Activated T-helper 17 cell treated with anti-CD3 and anti-CD28 coated beads, Interleukin-2, amount 50 U/mL, for 72 hours (primary cell): ENCODE data around the gene SYNDIG1L. TPM values are rescaled to one million over a fixed set of nuclear protein-coding genes. Genes with fewer than 3 reads are reported as not detected.
"Not testable (repeated sequence)": the region's sequence is repeated elsewhere in the genome, so short reads cannot be mapped to it uniquely, and the experiment has no call there.

Experiments used
- ATAC-seq: fragments of 150-1000 bp; cut with Tn5 transposase; replicated peaks from 2 replicates; pipeline ENCODE4 v1.10.0; 2021; ENCODE audit warnings: mild to moderate bottlenecking, moderate library complexity
- H3K27ac Mint-ChIP-seq: one replicate; pipeline ENCODE4 v1.8.0; 2022; ENCODE audit warnings: mixed read lengths
- H3K27me3 Mint-ChIP-seq: one replicate; pipeline ENCODE4 v1.8.0; 2022; ENCODE audit warnings: mixed read lengths
- H3K36me3 Mint-ChIP-seq: one replicate; pipeline ENCODE4 v1.8.0; 2022; ENCODE audit warnings: low read depth, mild to moderate bottlenecking, mixed read lengths
- H3K4me1 Mint-ChIP-seq: one replicate; pipeline ENCODE4 v1.8.0; 2022; ENCODE audit warnings: mixed read lengths
- H3K4me3 Mint-ChIP-seq: one replicate; pipeline ENCODE4 v1.8.0; 2022; ENCODE audit warnings: mild to moderate bottlenecking, mixed read lengths
- H3K9me3 Mint-ChIP-seq: one replicate; pipeline ENCODE4 v1.8.0; 2022; ENCODE audit warnings: mixed read lengths
- total RNA-seq, 2 donors: library from RNA; stranded (reverse); gene quantifications; one replicate each; pipeline ENCODE4 v1.2.3, GENCODE V29; 2022

The SYNDIG1L gene
- total RNA-seq, 2 donors from 2014 or later, result not detected

DNA sequence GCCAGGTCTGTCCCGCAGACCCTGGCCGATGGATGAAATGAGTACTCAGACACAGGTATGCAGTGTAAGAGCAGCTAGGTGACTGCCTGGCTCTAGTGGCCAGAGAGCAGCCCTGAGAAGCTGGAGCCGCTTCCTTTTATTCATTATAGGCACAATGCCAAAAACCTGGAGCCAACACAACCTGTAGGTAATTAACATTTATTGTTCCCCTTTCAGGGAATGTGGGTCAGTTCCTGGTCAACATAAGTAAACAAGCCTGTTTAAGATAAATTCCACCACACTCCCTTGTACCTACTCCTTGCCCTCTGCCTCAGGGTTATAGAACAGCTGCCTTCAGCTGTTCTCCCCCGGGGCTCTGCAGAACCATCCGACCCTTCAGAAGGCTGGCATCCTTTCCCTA is 28.4 kb upstream of the SYNDIG1L start:
- not testable (repeated sequence) for H3K27ac Mint-ChIP-seq, H3K4me3 Mint-ChIP-seq, ATAC-seq, H3K36me3 Mint-ChIP-seq, H3K4me1 Mint-ChIP-seq, H3K27me3 Mint-ChIP-seq, H3K9me3 Mint-ChIP-seq

DNA sequence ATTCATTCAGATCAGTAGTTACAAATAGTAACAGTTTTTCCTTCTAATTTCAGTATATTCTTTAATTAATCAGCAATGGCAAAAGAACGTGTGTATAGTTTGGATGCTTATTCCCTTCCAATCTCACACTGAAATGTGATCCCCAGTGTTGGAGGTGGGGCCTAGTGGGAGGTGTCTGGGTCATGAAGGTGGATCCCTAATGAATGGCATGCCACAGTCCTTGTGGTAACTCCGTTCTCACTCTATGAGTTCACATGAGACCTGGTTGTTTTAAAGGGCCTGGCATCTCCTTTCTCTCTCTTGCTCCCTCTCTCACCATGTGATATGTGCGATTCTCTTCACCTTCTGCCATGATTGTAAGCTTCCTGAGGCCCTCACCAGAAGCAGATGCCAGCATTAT is 18.9 kb upstream of the SYNDIG1L start:
- Mint-ChIP-seq H3K4me3 (no peak overlapping the region), H3K9me3 (no peaks in the 10 kb centered on the region), H3K27me3 (peaks cover 6% of the 10 kb centered on the region), H3K36me3 (no peaks in the 10 kb centered on the region), H3K4me1 (no peaks in the 10 kb centered on the region), H3K27ac (no peak overlapping the region)
- no peak for ATAC-seq

DNA sequence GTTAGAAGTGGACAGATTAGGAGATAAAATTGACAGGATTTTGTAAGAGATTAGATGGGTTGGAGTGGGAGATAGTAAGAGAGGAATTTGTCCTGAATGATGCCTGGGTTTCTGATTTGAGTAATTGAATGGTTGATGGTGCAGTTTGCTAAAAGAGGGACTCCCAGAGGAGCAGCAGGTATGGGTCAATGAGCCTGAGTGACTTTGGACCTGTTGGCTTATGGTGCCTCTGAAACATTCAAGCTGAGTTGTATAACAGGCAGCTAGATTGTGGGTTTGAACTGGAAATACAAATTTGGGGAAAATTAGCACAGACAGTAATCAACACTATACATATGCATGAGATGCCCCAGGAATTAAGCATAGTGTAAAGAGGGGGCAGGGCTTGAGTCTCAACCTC is 16.7 kb upstream of the SYNDIG1L start:
- no peak overlapping the region for H3K4me3 Mint-ChIP-seq
- H3K9me3 Mint-ChIP-seq, result no peaks in the 10 kb centered on the region

DNA sequence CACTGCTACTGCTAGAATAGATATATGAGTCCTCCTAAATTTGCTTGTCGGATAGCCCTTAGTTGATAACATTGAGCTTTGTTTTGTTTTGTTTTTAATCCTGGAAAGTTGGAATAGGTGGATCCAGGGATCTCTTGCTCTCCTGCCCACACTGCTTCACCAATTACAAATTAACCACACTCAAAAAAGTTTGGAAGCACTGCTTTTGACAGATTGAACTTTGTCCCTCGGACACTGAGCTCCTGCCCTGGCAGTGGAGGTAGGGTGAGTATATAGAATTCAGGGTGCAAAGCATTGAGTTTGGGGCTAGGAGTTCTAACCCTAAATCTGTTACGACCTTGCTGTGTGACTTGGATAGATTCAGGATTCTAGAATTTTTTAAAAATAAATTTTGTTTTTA is 15.1 kb upstream of the SYNDIG1L start:
- no peaks in the 10 kb centered on the region for H3K4me1 Mint-ChIP-seq
- no peak overlapping the region for H3K27ac Mint-ChIP-seq
- no peaks in the 10 kb centered on the region for H3K36me3 Mint-ChIP-seq
- ATAC-seq, result no peak
- H3K4me3 Mint-ChIP-seq, result no peak overlapping the region
- H3K27me3 Mint-ChIP-seq, result peaks cover 15% of the 10 kb centered on the region
- H3K9me3 Mint-ChIP-seq, result no peaks in the 10 kb centered on the region

More for the DNA sequence above, 16.7 kb upstream of the SYNDIG1L start:
- Mint-ChIP-seq H3K36me3 (no peaks in the 10 kb centered on the region), H3K27me3 (peaks cover 9% of the 10 kb centered on the region), H3K4me1 (no peaks in the 10 kb centered on the region), H3K27ac (no peak overlapping the region)
- no peak for ATAC-seq

DNA sequence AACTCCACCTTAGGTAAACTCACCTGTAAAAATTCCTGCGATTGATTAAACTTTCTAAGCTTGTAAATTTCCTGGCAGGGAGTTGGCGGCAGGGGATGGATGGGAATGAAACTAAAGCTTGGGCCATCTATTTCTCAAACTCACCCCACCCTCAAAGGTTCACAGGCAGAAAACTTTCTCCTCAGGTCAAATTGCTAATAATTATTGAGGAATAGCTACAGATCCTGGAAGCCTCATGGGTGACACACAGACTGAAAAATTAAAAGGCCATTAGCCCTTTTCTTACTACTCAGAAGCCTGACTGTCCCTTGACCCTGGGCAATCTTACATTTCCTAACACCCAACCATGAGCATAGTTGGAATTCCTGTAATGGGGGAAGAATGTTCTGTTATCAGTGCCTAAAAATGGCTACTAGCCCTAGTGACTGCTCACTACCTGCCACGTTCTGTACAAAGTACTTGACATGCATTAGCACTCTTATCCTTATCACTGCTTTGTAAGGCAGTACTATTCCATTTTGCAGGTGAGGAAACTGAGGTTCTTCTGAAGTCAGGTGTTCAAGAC is 12.4 kb upstream of the SYNDIG1L start:
- Mint-ChIP-seq H3K27me3 (peaks cover 29% of the 10 kb centered on the region), H3K4me1 (no peaks in the 10 kb centered on the region), H3K36me3 (no peaks in the 10 kb centered on the region), H3K27ac (no peak overlapping the region), H3K9me3 (no peaks in the 10 kb centered on the region), H3K4me3 (no peak overlapping the region)
- no peak for ATAC-seq

DNA sequence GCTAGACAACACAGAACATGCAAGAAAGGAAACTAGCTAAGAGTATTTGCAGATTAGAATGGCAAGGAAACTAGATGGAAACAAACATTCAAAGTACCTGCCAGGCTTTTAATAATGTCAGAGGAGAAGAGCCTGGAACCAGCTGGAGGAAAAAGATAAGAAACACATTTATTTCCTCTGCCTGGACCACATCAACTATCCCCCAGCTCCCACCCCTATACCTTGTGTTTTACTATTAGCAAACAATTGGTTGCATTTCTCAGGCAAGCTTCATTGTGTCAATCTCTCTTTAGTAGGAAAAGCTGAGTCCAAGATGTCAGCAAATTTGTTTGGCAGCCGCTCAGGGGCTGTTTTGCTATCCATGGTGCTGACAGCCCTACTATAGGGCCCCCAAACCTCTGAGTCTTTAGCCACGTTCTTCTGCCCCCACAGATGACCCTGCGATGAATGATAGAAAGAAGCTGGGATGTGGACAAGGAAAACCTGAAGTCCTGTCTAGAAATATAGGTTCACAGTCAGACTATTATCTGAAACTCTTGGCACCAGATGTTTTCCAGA is 11.6 kb upstream of the SYNDIG1L start:
- H3K4me1 Mint-ChIP-seq, result no peaks in the 10 kb centered on the region
- ATAC-seq, result no peak

DNA sequence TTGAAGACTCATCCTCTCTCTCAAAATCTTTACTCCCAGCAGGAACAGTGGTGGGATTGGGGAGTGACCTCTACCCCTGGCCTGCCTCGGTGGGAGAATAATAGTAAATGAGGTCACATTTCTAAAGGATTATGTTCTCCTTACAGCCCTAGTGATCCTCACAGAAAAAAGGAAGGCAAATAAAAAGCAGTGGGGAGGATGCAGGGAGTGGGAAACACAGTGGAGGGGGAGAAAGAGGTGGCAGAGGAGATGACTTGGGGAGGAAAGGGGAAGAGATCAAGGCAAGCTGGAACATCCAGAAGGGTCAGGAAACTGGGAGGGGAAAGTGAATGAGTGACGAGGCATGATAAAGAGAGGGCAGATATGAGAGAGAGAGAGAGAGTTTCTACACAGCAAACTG is 8.3 kb upstream of the SYNDIG1L start:
- Mint-ChIP-seq H3K36me3 (no peaks in the 10 kb centered on the region), H3K4me1 (no peaks in the 10 kb centered on the region), H3K4me3 (no peak overlapping the region), H3K27me3 (peaks cover 39% of the 10 kb centered on the region), H3K9me3 (no peaks in the 10 kb centered on the region), H3K27ac (no peak overlapping the region)
- ATAC-seq, result no peak

More for the DNA sequence above, 11.6 kb upstream of the SYNDIG1L start:
- Mint-ChIP-seq H3K36me3 (no peaks in the 10 kb centered on the region), H3K9me3 (no peaks in the 10 kb centered on the region), H3K4me3 (no peak overlapping the region), H3K27me3 (peaks cover 29% of the 10 kb centered on the region), H3K27ac (no peak overlapping the region)

DNA sequence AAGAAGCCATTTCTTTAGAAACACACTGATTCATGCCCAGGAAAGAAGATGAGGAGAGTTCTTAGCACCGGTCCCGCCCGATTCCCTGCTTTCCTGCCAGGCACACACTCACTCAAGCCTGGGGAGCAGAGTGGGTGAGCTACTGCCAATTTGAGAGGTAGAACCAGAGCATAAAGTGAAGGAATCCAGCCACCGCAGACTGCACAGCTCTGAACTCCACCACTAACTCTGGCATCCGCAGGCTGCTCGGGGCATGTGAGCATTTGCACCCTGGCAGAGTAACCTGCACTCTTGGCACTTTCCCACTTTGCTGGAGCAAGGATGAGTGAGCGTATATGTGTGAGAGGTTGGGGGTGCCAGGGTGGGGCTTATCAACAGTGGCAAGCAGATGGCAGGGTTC is 4.0 kb upstream of the SYNDIG1L start:
- H3K27me3 Mint-ChIP-seq, result peaks cover 44% of the 10 kb centered on the region
- H3K4me3 Mint-ChIP-seq, result no peak overlapping the region
- no peak overlapping the region for H3K27ac Mint-ChIP-seq
- no peak for ATAC-seq
- no peaks in the 10 kb centered on the region for H3K4me1 Mint-ChIP-seq
- peaks cover 3% of the 10 kb centered on the region for H3K9me3 Mint-ChIP-seq
- H3K36me3 Mint-ChIP-seq, result no peaks in the 10 kb centered on the region

DNA sequence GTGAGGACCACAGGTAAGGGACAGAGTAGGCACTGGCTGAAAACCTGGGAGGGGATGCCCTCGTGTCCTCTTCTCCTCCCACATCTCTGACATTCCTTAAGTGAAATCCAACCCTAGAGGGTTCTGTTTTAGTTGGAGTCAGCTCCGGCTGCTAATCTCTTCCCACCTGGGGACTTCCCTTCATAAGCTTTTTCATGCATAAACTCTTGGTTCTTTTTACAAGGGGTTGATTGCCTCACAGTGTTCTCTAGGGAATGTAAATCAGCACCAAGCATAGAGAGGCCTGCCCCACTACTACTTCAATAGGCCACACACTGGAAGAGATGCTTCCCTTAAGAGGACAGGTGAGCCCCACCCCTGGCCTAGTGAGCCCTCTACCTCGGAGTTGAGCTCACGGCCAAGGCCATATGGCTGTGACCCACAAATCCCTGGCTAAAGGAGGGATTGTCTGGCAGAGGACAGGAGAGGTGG is 3.2 kb upstream of the SYNDIG1L start:
- Mint-ChIP-seq H3K4me1 (no peaks in the 10 kb centered on the region), H3K36me3 (no peaks in the 10 kb centered on the region), H3K4me3 (no peak overlapping the region), H3K9me3 (peaks cover 3% of the 10 kb centered on the region), H3K27me3 (peaks cover 48% of the 10 kb centered on the region), H3K27ac (no peak overlapping the region)
- no peak for ATAC-seq

DNA sequence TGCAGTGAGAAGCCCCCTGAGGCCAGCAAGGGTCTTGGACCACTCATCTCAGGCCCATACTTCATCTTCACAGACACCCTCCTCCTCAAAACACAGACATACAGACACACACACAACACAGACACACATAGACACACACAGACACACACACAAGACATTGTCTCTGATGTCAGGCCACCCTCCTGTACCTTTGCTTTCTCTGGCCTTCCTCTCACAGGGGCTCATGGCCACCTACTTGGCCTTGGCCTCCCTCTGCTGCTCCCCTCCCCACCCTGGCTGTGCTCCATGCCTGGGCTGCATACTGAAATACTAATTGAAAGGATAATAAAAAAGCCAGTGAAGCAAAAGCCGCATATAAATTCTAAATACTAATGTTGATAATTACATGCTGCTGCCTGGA is 1.6 kb upstream of the SYNDIG1L start:
- peaks cover 3% of the 10 kb centered on the region for H3K9me3 Mint-ChIP-seq
- H3K4me1 Mint-ChIP-seq, result no peaks in the 10 kb centered on the region
- no peak for ATAC-seq
- H3K4me3 Mint-ChIP-seq, result no peak overlapping the region
- no peaks in the 10 kb centered on the region for H3K36me3 Mint-ChIP-seq
- H3K27ac Mint-ChIP-seq, result no peak overlapping the region
- peaks cover 49% of the 10 kb centered on the region for H3K27me3 Mint-ChIP-seq

DNA sequence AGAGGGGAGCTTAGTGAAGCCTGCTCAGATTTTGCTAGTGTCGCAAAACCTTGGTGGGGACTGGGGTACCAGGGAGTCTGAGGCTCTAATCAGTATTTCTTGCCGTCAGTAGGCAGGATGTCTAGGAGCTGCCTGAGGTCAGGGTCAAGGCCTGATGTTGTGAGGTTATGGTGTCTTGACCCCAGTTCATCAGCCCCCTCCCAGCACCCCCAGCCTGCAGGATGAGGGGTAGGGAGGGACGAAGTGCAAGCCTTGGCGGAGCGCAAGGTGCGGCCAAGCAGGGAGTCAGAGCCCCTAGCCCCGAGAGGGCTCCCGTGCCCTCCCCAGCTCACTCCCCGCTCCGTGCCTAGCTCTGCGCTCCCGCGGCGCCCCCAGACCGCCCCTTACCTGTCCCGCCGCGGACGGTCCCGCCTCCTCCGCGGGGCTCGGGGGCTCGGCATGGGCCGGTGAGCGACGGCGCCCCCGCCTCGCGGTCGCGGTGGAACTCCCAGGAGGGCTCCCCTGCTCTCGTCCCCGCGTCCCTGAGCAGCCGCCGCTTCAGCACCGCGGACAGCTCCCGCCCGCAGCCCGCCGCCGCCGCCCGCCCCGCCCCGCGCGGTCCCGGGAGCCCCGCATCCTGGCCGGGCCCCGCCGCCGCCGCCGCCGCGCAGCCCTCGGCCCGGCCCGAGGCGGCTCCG is 347 bp downstream of the SYNDIG1L start:
- Mint-ChIP-seq H3K27ac (no peak overlapping the region), H3K9me3 (peaks cover 3% of the 10 kb centered on the region), H3K36me3 (no peaks in the 10 kb centered on the region), H3K4me3 (no peak overlapping the region), H3K4me1 (no peaks in the 10 kb centered on the region), H3K27me3 (peaks cover 48% of the 10 kb centered on the region)
- peak; percentile 52 for ATAC-seq

DNA sequence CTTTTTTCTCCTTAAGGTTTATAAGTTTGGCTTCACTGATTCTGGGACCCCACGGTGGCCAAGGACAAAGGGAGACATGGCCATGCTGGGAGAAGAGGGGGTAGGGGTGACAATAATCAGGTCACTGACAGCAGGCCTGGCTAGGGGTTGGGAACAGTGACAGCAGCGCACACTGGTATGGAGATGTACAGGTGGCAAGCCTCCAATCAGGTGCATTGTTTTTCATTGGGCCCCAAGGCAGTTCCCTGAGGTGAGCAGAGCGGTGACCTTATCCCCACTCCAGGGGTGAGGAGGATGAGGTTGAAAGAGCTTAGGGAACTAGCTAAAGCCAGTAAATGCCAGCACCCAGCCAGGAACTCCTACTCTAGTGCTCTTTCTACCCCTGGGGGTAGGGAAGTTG is 1.4 kb downstream of the SYNDIG1L start:
- Mint-ChIP-seq H3K27ac (no peak overlapping the region), H3K9me3 (peaks cover 3% of the 10 kb centered on the region), H3K4me3 (no peak overlapping the region), H3K4me1 (no peaks in the 10 kb centered on the region), H3K36me3 (no peaks in the 10 kb centered on the region), H3K27me3 (peaks cover 46% of the 10 kb centered on the region)
- no peak for ATAC-seq

DNA sequence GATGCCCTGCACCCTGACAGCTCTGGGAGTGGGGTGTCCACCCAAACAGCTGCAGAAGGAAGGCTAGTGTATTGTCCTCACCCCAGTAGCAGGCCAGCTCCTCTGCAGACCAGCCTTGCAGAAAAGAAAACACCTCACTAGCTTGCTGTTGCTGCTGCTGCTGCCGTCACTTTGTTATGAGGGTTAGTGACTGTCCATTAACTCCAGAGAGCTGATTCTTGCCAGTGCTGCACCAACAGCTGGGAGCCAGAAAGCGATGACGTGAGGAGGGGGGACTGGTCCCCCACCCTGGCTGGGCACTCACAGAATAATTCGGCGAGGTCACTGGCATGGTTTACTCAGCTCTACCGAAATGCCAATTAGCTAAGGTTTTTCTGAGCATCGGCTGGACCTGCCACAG is 2.8 kb downstream of the SYNDIG1L start:
- H3K4me1 Mint-ChIP-seq, result no peaks in the 10 kb centered on the region
- peaks cover 3% of the 10 kb centered on the region for H3K9me3 Mint-ChIP-seq
- H3K36me3 Mint-ChIP-seq, result no peaks in the 10 kb centered on the region
- ATAC-seq, result no peak
- peaks cover 39% of the 10 kb centered on the region for H3K27me3 Mint-ChIP-seq
- no peak overlapping the region for H3K4me3 Mint-ChIP-seq
- no peak overlapping the region for H3K27ac Mint-ChIP-seq

DNA sequence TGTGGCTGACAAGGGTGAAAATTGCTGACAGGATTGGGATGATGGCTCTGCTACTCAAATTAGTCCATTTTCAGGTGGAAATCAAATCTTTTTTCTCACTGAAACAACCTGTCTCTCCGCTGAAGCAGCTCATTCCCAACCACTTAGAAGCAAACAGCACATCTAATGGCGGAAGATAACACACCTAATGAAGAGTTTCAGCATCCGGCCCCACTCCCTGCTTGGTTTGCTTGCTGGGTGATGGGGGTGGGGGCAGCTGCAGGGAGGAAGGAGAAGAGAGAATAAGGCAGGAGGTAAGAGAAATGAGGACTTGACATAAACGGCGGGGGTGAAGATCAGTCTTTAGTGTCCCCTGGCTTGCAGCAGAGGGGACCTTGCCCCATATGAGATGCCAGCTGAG is 4.0 kb downstream of the SYNDIG1L start:
- Mint-ChIP-seq H3K36me3 (no peaks in the 10 kb centered on the region), H3K27ac (no peak overlapping the region), H3K9me3 (peaks cover 3% of the 10 kb centered on the region), H3K4me1 (no peaks in the 10 kb centered on the region), H3K4me3 (no peak overlapping the region), H3K27me3 (peaks cover 31% of the 10 kb centered on the region)
- ATAC-seq, result no peak

DNA sequence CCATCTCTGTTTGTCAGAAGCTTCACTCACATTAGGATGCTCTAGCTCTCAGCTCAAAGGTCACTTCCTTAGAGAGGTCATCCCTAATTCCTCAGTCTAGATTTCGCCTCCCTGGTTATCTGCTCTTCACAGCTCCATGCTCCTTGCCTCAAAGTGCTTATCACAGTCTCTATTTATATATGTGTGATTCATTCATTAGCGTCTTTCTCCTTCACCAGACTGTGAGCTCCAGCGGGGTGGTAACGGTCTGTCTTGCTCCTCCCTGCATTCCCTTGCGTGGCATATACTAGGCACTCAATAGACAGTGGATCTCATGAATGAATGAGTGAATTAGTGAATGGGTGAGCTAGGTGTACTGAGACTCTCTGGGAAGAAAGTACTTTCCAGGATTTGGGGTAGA is 6.9 kb downstream of the SYNDIG1L start:
- Mint-ChIP-seq H3K4me3 (no peak overlapping the region), H3K27ac (no peak overlapping the region), H3K4me1 (no peaks in the 10 kb centered on the region), H3K27me3 (peaks cover 19% of the 10 kb centered on the region), H3K36me3 (no peaks in the 10 kb centered on the region), H3K9me3 (no peaks in the 10 kb centered on the region)
- no peak for ATAC-seq
